GM21619 (cell line): ENCODE results near the gene ZC3H4.
"Not testable (repeated sequence)": the region's sequence is repeated elsewhere in the genome, so short reads cannot be mapped to it uniquely, and the experiment has no call there.

ENCODE experiments used
- ATAC-seq: cut with Tn5 transposase; IDR thresholded peaks from one replicate; pipeline ENCODE4 v1.9.1; 2021; ENCODE audit not compliant: unreplicated experiment

ZC3H4 gene

GRCh38 chr19:47109177-47109540, 4.4 kb downstream of the ZC3H4 start:
- no peak for ATAC-seq

GRCh38 chr19:47107953-47108746, 5.4 kb downstream of the ZC3H4 start:
- no peak for ATAC-seq

GRCh38 chr19:47107202-47107952, 6.2 kb downstream of the ZC3H4 start:
- ATAC-seq = no peak

- no peak for ATAC-seq
Measured at GRCh38 chr19:47106821-47107201, 6.8 kb downstream of the ZC3H4 start.

GRCh38 chr19:47105874-47106273, 7.7 kb downstream of the ZC3H4 start:
- ATAC-seq = no peak

GRCh38 chr19:47104680-47105079, 8.9 kb downstream of the ZC3H4 start:
- no peak for ATAC-seq

- no peak for ATAC-seq
Measured at GRCh38 chr19:47102346-47103060, 11.1 kb downstream of the ZC3H4 start.

GRCh38 chr19:47101116-47101515, 12.5 kb downstream of the ZC3H4 start:
- not testable (repeated sequence) for ATAC-seq

- no peak for ATAC-seq
Measured at GRCh38 chr19:47100290-47100689, 13.3 kb downstream of the ZC3H4 start.

- no peak for ATAC-seq
Measured at GRCh38 chr19:47099576-47100050, 14.0 kb downstream of the ZC3H4 start.

- ATAC-seq = no peak
Measured at GRCh38 chr19:47098608-47099007, 15.0 kb downstream of the ZC3H4 start.

- no peak for ATAC-seq
Measured at GRCh38 chr19:47097396-47098201, 16.0 kb downstream of the ZC3H4 start.

GRCh38 chr19:47096721-47097120, 16.9 kb downstream of the ZC3H4 start:
- ATAC-seq = no peak

GRCh38 chr19:47096100-47096704, 17.4 kb downstream of the ZC3H4 start:
- no peak for ATAC-seq

- ATAC-seq = no peak
Measured at GRCh38 chr19:47095476-47096099, 18.0 kb downstream of the ZC3H4 start.

GRCh38 chr19:47094557-47095475, 18.8 kb downstream of the ZC3H4 start:
- ATAC-seq = no peak

- no peak for ATAC-seq
Measured at GRCh38 chr19:47093841-47094240, 19.7 kb downstream of the ZC3H4 start.

GRCh38 chr19:47093254-47093653, 20.3 kb downstream of the ZC3H4 start:
- no peak for ATAC-seq
